Gastroesophageal sphincter (tissue), 4 donors: ENCODE results near the gene MLLT1. TPM values are rescaled to one million over a fixed set of nuclear protein-coding genes. Genes with fewer than 3 reads are reported as not detected.

Experiments
- ATAC-seq: fragments of 150-250 bp; one replicate; pipeline ENCODE4 v1.9.1; 2016; ENCODE audit warnings: mild to moderate bottlenecking, moderate library complexity
- H3K27ac ChIP-seq, 4 donors: fragments of 200-600 bp; sonication (generic) in 3 of 4; 1 replicate in 3 of 4; 2 replicates in 1 of 4; pipeline ENCODE4 v1.5.1; 2016 to 2019
- H3K27me3 ChIP-seq: fragments of 200-600 bp; sonication (generic); one replicate; pipeline ENCODE4 v1.5.1; 2019
- H3K36me3 ChIP-seq, 2 donors: fragments of 200-600 bp; sonication (generic); one replicate each; pipeline ENCODE4 v1.5.1; 2019; ENCODE audit warnings: control low read depth in 1 of 2
- H3K4me1 ChIP-seq, 3 donors: fragments of 200-600 bp; sonication (generic); 1 replicate in 2 of 3; 2 replicates in 1 of 3; pipeline ENCODE4 v1.5.1; 2016 to 2019; ENCODE audit warnings: control low read depth in 2 of 3
- H3K4me3 ChIP-seq, 2 donors: fragments of 200-600 bp; sonication (generic); one replicate each; pipeline ENCODE4 v1.5.1; 2019; ENCODE audit warnings: mild to moderate bottlenecking in 1 of 2, moderate library complexity in 1 of 2
- H3K9me3 ChIP-seq, 3 donors: fragments of 200-600 bp; sonication (generic); one replicate each; pipeline ENCODE4 v1.5.1; 2017 to 2019; ENCODE audit warnings: control low read depth in 2 of 3
- EP300 ChIP-seq: sonication (generic); formaldehyde crosslinking; IDR thresholded peaks from one replicate; pipeline ENCODE4 v1.6.1; 2017; ENCODE audit warnings: antibody characterized with exemption, mild to moderate bottlenecking
- POLR2A ChIP-seq, 2 donors: fragments of 450-650 bp; IDR thresholded peaks; one replicate each; pipeline ENCODE4 v1.6.1; 2017; ENCODE audit warnings: antibody characterized with exemption in 2 of 2, mild to moderate bottlenecking in 2 of 2, moderate library complexity in 1 of 2
- POLR2AphosphoS5 ChIP-seq: sonication (generic); formaldehyde crosslinking; IDR thresholded peaks from one replicate; pipeline ENCODE4 v1.6.1; 2017; ENCODE audit warnings: antibody characterized with exemption
- WGBS, 2 donors: methylation state at CpG; one replicate each; pipeline ENCODE4 v1.1.5; 2018; ENCODE audit warnings: low coverage in 1 of 2; 5-methylcytosine and 5-hydroxymethylcytosine counted together
- total RNA-seq, 4 donors: library from RNA; depleted of rRNA; stranded (reverse); fragments of >200 nt; gene quantifications; one replicate each; pipeline ENCODE4 v1.1.0, GENCODE V29; 2016
- TF ChIP-seq, protein P1 (sequence below), 4 experiments: fragments of 200-600 bp in 2 of 4; fragments of 450-650 bp in 2 of 4; sonication (generic) in 1 of 4; IDR thresholded peaks; one replicate each; pipeline ENCODE4 v1.5.1; 2017 to 2019; ENCODE audit warnings: antibody characterized with exemption in 4 of 4, mild to moderate bottlenecking in 2 of 4, moderate library complexity in 2 of 4

Gene MLLT1
- total RNA-seq, 4 donors from 2014 or later = 21.4 to 42.5 (median 23.8) TPM

DNA sequence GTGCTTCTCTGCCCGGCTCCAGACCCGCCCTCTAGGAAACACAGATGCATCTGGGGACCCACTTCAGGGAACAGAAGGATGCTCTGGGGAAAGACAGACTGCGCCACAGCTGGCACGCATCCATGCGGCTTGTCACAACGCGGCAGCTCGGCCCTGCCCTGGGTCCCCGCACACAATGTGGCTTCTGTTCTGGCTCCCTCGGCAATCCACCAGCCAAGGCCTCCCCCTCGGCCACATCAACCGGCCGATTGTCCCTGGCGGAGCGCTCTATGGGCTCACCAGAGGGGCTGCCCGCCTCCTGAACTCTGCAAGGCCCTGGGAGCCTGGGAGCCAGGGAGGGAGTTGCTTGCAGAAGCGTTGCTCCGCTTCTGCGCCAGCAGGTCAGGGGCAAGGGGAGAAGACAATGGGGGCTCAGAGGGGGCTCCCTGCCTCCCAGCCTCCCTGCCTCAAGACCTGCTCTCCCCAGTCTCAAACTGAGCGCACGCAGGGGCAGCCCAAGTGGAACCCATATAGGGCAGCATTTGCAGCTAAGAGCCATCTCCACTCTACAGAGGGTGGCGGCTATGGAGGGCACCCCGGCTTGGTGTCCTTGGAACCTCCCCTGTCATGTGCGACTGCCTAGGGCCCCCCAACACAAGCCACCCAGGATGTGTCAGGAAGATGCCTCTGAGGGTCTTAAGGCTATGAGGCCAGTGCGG lies 37.9 kb downstream of the MLLT1 start:
- 77% methylated on average over 6 of the region's 25 CpGs; no CpG with 5 or more reads in 1 of the 2 donors for WGBS, 2 donors
- Histone ChIP-seq H3K27me3 (no peaks in the 10 kb centered on the region), H3K27ac (peak overlapping the region in 3 of 4 donors; percentile 3 to 55 (median 50)), H3K9me3 (no peaks in the 10 kb centered on the region), H3K36me3 (no peaks in the 10 kb centered on the region), H3K4me3 (no peak overlapping the region), H3K4me1 (peaks cover 0 to 75% (median 31%) of the 10 kb centered on the region in 3 donors)
- TF ChIP-seq EP300 = no peak
- ATAC-seq = peak; percentile 26

DNA sequence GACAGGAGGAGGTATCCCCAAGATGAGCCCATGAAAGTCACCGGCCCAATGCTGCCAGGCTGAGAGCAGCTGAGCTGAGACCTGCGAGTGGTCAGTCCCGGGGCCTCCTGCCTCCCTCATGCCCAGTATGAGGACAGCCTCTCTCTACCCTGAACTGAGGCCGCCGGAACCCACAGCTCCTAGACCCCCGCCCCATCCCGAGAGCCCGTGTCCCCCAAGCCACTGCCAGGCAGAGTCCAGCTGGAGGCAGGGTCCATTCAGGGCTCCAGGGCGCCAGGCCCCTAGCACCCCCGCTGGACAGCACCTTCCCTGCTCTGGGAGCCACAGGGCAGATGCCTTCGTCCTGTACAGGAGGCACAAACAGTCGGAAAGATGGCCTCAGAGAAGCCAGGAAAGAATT lies 38.7 kb downstream of the MLLT1 start:
- ATAC-seq = no peak
- no peak overlapping the region for H3K4me3 ChIP-seq
- peaks cover 0 to 83% (median 36%) of the 10 kb centered on the region in 3 donors for H3K4me1 ChIP-seq
- H3K27ac ChIP-seq = peak overlapping the region in 3 of 4 donors; percentile 3 to 55 (median 50)
- no peaks in the 10 kb centered on the region for H3K36me3 ChIP-seq
- WGBS, 2 donors = 67 to 68% methylated on average over 1 to 3 of the region's 12 CpGs
- TF ChIP-seq POLR2A (IDR thresholded peaks at IDR 0.05) = no peak
- no peak for TF ChIP-seq POLR2AphosphoS5
- TF ChIP-seq, protein P1, sequence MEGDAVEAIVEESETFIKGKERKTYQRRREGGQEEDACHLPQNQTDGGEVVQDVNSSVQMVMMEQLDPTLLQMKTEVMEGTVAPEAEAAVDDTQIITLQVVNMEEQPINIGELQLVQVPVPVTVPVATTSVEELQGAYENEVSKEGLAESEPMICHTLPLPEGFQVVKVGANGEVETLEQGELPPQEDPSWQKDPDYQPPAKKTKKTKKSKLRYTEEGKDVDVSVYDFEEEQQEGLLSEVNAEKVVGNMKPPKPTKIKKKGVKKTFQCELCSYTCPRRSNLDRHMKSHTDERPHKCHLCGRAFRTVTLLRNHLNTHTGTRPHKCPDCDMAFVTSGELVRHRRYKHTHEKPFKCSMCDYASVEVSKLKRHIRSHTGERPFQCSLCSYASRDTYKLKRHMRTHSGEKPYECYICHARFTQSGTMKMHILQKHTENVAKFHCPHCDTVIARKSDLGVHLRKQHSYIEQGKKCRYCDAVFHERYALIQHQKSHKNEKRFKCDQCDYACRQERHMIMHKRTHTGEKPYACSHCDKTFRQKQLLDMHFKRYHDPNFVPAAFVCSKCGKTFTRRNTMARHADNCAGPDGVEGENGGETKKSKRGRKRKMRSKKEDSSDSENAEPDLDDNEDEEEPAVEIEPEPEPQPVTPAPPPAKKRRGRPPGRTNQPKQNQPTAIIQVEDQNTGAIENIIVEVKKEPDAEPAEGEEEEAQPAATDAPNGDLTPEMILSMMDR (IDR thresholded peaks at IDR 0.05) = no peak
- no peak for TF ChIP-seq EP300
- no peaks in the 10 kb centered on the region for H3K9me3 ChIP-seq
- H3K27me3 ChIP-seq = no peaks in the 10 kb centered on the region

DNA sequence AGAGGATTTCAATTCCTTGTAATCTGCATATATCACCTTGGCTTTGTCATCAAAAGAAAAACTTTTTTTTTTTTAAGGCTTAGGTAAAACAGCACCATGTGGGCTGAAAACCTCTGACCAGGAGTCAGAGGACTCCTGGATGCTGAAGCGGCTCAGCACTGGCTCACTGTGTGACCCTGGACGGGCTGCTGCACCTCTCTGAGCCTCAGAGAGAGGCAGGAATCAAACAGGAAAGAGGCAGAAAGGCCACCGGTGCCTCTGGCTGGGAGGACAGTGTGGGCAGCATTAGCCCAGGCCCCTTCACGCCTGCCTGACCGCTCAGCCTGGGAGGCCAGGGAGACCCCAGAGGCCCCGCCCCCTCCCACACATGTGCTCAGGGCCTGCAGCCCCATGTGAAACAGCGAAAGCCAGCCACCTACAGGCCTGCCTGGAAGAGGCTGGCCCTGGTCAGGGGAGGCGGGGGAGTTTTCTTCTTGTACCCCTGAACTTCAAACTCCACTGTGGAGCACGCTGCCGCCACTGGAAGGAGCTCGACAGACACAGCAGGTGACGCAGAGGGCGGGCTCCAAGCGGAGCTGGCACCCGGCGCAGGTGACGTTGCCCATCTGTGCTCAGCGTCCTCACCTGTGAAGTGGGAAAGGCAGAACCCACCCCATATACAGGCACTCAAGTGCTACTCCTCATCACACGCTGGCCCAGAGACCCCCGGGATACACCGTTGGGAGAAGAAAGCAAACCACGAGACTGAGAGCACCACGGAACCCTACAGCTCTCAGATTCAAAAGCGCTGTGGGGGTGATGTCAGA lies 39.7 kb downstream of the MLLT1 start:
- TF ChIP-seq POLR2A (IDR thresholded peaks at IDR 0.05) (no peak), EP300 (no peak), POLR2AphosphoS5 (no peak)
- TF ChIP-seq, protein P1 (IDR thresholded peaks at IDR 0.05) = no peak
- WGBS, 2 donors = 73 to 84% methylated on average over 3 to 5 of the region's 24 CpGs

DNA sequence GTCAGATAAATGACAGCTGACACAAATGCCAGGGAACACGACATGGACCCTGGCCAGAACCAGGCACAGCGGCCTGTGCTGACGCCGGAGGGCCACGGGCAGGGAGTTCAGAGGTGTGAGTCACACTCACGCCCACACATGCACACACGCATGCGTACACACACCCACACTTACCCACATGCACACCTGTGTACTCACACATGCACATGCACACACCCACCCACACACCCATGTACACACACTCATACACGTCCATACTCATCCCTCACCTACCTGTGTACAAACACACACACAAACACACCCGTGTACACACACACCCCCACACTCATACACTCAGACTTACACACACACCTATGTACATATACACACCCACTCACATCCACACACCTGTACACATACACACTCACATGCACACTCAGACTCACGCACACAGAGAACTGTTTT lies 40.4 kb downstream of the MLLT1 start:
- Histone ChIP-seq H3K4me1 (peaks cover 0 to 98% (median 46%) of the 10 kb centered on the region in 3 donors), H3K9me3 (no peaks in the 10 kb centered on the region), H3K27me3 (no peaks in the 10 kb centered on the region), H3K4me3 (no peak overlapping the region), H3K27ac (peak overlapping the region in 2 of 4 donors; percentile 66 to 78), H3K36me3 (no peaks in the 10 kb centered on the region)
- 54 to 73% methylated on average over 4 to 10 of the region's 11 CpGs for WGBS, 2 donors
- TF ChIP-seq, protein P1 (IDR thresholded peaks at IDR 0.05) = no peak
- TF ChIP-seq EP300 (no peak), POLR2A (IDR thresholded peaks at IDR 0.05) (no peak), POLR2AphosphoS5 (no peak)
- no peak for ATAC-seq

More for the DNA sequence above, 39.7 kb downstream of the MLLT1 start:
- Histone ChIP-seq H3K27ac (peak overlapping the region in 2 of 4 donors; percentile 35 to 50), H3K9me3 (no peaks in the 10 kb centered on the region), H3K27me3 (no peaks in the 10 kb centered on the region), H3K4me3 (no peak overlapping the region), H3K36me3 (no peaks in the 10 kb centered on the region), H3K4me1 (peaks cover 0 to 93% (median 43%) of the 10 kb centered on the region in 3 donors)
- no peak for ATAC-seq

DNA sequence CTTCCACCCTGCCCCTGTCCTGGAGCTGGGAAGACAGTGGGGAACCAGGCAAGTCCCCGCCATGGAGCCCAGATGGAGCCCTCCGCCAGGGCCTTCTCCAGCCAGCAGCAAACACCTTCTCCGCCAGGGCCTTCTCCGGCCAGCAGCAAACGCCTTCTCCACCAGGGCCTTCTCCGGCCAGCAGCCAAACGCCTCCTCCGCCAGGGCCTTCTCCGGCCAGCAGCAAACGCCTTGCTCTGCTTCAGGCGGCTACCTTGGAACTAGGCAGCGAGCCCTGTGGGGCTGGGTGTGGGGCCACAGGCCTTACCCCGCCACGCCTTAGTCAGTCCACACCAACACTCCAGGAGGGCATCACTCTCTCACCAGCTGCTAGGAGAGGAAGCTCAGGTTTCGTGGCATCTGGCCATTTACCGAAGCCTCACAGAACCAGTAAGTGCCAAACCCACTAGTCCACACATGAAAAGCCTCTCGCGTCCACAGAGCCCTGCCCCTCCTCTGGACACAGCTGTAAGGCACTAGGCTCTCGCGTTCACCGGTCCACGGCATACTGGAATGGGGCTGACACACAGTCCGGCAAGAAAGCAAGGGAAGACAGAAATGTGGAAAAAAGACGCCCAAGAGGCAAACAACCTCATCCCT lies 41.0 kb downstream of the MLLT1 start:
- Histone ChIP-seq H3K36me3 (no peaks in the 10 kb centered on the region), H3K4me1 (peaks cover 0 to 98% (median 51%) of the 10 kb centered on the region in 3 donors), H3K27ac (peak overlapping the region in 3 of 4 donors; percentile 65 to 78 (median 66)), H3K27me3 (no peaks in the 10 kb centered on the region), H3K4me3 (no peak overlapping the region), H3K9me3 (no peaks in the 10 kb centered on the region)
- 26 to 75% methylated on average over 5 to 12 of the region's 24 CpGs for WGBS, 2 donors
- ATAC-seq = peak; percentile 54
- no peak for TF ChIP-seq EP300
- TF ChIP-seq, protein P1 (IDR thresholded peaks at IDR 0.05) = peak in 2 of 4 experiments; percentile 12 to 37
